ENCODE measurements around the gene PTGS2.
"Not testable (repeated sequence)": the region's sequence is repeated elsewhere in the genome, so short reads cannot be mapped to it uniquely, and the experiment has no call there.

PTGS2 gene

DNA sequence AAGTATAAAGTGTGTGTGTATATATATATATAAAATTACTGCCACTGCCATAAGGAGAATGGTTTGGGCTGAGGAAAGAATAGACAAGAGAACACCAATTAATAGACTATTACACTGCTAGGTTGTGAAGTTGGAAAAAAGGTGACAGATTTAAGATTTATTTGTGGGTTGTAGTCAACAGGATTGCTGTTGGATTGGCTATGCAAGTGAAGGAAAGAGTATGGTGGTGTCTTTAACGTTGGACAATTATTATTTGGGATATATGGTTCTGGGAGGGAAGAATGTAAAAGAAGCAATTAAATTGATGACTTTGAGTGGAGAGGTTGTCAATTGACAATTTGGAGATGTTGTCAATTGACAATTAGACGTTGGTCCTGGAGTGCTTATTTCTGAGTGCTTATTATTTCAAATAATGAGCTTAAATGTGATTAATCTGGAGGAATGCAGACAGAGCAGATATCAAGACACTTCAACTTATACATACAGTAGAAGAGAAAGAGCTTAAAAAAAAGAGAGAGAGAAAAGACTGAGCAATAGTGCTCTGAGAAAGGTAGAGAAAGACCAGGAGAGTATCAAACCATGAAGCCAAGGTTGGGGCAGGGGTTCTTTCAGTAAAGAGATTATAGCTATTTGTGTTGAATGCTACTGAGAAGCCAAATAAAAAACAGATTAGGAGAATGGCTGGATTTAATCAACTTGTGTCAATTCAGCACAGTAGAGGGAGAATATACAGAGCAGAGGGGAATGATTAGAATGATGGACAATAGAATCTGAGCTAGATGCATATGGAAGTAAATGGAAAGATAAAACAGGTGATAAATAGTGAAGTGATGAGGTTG is 9.7 kb downstream of the PTGS2 start:
- no peak for DNase-seq (ENCODE audit: low read depth in 2 of 2, low spot score in 1 of 2)

DNA sequence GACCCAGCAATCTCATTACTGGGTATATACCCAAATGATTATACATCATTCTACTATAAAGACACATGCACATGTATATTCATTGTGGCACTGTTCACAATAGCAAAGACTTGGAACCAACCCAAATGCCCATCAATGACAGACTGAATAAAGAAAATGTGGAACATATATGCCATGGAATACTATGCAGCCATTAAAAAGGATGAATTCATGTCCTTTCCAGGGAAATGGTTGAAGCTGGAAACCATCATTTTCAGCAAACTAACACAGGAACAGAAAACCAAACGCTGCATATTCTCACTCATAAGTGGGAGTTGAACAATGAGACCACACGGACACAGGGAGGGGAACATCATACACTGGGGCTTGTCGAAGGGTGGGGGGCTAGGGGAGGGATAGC is 10.4 kb downstream of the PTGS2 start:
- DNase-seq (ENCODE audit: low read depth in 2 of 2, low spot score in 1 of 2): not testable (repeated sequence)

DNA sequence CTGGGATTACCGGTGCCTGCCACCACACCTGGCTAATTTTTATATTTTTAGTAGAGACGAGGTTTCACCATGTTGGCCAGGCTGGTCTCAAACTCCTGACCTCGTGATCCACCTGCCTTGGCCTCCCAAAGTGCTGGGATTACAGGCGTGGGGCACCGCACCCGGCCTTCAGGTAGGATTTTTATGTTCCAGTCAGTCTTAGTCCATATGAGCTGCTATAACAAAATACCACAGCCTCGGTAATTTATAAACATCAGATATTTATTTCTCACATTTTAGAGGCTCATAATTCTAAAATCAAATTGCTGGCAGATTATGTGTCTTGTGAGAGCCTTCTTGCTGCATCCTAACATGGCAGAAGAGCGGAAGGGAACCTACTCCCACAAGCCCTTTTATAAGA is 16.0 kb downstream of the PTGS2 start:
- not testable (repeated sequence) for DNase-seq (ENCODE audit: low read depth in 2 of 2, low spot score in 1 of 2)

DNA sequence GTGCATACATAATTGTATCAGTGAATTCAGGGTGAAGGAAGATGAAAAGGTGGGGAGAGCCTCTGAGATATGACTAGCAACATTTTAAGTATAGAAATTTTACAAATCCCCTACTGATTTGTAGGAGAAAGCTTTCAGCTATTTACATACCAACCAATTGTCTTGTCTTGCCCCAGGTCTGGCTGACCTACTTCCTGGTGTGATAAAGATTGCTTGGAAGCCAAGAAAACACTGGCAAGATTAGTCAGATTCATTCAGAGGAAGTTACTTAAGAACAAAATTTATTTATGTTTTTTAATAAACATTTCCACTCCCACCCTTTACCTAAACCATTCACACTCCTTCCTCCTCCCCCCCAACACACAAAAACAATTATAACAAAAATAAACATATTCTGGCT is 17.5 kb downstream of the PTGS2 start:
- DNase-seq (ENCODE audit: low read depth in 2 of 2, low spot score in 1 of 2): no peak

DNA sequence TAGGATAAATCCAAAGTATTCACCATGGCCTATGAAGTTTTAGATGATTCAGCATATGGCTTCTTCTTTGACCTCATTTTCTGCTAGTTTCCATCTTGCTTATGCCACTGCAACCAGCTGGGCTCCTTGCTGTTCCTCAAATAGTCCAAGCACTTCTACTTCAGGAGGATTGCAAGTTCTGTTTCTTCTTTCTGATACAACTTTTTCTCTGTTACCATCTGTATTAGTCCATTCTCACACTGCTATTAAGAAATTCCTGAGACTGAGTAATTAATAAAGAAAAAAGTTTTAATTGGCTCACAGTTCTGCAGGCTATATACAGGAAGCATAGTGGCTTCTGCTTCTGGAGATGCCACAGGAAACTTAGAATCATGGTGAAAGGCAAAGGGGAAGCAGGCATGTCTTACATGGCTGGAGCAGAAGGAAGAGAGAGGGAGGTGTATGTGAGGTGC is 20.3 kb downstream of the PTGS2 start:
- DNase-seq (ENCODE audit: low read depth in 2 of 2, low spot score in 1 of 2): no peak

DNA sequence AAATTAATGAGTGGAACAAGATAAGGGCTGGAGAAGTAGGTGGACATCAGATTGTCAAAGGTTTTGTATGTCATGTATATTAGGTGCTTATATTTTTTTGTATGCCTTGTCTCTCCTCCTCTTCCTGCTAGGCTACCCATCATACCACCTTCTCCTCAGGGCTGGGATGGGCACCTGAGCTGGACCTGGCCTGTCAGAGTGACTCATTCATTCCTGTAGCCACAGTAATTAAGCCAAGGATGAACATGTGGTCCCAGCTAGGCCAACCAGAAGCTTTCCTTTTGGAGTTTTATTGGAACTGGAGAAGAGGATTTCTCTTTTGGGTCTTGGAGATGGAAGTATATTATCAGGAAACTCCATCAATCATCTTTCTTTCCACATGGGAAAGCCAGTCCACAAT is 21.2 kb downstream of the PTGS2 start:
- no peak for DNase-seq (ENCODE audit: low read depth in 2 of 2, low spot score in 1 of 2)

DNA sequence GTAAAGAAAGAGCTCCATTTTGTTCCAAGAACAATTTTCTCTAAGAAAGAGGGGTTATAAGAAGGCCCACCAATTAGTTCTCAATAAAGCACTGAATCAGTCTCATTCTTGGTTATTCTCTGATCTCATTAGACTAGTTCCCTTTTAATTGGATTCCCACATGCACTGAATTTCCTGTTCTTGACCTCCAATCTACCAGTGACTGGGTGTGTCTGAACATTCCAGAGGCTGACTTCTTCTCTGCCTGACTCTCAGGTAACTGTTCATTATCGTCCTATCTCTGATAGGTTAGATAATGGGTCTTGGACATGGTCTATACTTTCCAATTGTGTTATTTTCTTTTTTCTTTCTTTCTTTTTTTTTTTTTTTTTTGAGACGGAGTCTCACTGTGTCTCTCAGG is 22.7 kb downstream of the PTGS2 start:
- no peak for DNase-seq (ENCODE audit: low read depth in 2 of 2, low spot score in 1 of 2)

DNA sequence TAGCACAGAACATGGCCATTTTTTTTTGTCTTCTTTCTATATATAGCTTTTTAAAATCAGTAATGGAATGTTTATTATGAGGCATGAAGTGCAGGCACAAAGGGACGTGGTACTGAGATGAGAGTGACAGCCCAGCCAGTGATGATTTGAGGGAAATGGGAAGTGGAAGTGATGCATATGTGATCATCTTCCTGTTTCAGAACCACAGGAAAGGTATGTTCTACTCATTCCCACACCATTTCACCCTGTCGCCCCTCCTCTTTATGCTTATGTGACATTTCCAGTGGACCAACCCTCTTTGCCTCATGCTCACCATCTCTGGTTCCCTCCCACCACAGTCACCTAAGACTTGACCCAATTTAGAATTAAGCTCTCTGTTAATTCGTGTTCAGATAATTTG is 24.3 kb downstream of the PTGS2 start:
- DNase-seq (ENCODE audit: low read depth in 2 of 2, low spot score in 1 of 2): no peak

DNA sequence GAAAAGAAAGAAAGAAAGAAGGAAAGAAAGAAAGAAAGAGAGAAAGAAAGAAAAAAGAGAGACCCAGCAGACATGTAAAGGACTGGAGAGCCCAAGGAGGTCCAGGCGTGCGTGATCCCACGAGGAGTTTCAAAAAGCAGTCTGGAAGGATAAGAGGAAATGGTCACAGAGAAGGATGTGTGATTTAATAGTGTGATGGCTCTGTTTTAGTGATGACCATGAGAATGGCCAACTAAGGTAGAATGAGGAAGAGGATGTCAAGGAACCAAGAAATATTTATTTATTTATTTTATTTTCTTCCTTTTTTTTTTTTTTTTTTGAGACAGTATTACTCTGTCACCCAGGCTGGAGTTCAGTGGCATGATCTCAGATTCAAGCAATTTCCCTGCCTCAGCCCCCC is 25.5 kb downstream of the PTGS2 start:
- DNase-seq (ENCODE audit: low read depth in 2 of 2, low spot score in 1 of 2): no peak

DNA sequence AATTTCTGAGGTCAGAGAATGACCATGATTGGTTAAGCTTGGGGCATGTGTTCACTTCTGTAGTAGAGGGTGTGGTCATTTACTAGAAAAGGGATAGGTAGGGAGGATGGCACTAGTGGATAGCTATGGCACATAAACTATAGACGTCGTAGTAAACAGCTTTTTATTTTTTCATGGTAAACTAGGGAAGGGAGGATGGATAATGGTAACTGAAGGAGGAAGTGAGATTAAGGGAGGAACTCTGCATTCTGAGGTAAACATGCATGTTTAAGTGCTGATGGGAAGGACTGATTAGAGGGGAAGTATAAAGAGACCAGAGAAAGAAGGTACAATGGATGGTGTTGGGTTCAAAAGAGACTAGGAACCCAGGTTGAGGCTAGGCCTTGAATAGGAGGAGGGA is 26.9 kb downstream of the PTGS2 start:
- no peak for DNase-seq (ENCODE audit: low read depth in 2 of 2, low spot score in 1 of 2)

DNA sequence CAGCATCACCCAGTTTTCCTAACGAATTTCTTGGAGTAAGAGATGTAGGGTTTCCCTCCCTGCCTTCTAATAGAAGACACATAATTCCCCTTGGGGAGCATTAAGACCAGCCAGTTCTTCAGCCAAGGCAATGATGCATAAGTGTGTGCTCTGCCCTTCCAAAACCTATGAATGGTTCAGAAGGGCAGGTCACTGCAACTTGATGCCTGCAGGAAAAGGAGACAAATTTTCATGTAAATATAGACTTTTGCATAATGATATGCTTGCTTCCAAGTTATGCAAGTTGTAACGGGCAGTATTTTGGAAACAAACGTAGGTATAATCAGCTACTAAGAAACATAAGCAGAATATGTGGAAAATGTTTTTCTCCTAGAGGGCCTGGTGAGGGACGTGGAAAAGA is 31.6 kb downstream of the PTGS2 start:
- DNase-seq (ENCODE audit: low read depth in 2 of 2, low spot score in 1 of 2): no peak

DNA sequence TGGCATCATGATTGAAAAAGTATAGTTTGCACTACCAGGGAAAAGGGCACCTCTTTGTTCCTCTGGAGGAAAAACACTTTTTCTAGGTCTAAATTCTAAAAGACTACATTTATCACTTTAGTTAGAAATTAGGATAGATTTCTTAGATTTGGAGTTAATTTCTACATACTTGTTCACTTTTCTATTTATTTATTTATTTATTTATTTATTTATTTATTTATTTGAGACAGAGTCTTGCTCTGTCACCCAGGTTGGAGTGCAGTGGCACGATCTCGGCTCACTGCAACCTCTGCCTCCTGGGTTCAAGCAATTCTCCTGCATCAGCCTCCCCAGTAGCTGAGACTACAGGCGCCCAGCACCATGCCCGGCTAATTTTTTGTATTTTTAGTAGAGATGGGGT is 32.2 kb downstream of the PTGS2 start:
- not testable (repeated sequence) for DNase-seq (ENCODE audit: low read depth in 2 of 2, low spot score in 1 of 2)

DNA sequence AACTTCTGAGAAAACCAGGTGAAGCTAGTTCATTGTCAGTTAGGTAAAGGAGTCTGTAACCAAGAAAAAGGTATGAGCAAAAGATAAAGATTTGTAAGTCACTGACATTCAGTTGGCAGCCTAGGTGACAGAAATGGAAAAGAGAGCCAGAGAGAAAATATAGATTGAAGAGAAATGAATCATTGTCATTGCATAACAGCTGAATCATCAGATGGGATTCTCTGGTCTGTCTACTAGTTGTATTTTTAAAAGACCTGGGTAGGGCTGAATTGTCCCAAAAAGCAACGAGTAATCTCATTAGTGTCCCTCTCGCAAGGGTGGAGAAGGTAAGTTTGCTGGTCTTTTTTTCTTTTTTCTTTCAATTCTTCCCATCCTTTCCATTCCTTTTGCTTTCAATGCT is 36.6 kb downstream of the PTGS2 start:
- DNase-seq (ENCODE audit: low read depth in 2 of 2, low spot score in 1 of 2): no peak

DNA sequence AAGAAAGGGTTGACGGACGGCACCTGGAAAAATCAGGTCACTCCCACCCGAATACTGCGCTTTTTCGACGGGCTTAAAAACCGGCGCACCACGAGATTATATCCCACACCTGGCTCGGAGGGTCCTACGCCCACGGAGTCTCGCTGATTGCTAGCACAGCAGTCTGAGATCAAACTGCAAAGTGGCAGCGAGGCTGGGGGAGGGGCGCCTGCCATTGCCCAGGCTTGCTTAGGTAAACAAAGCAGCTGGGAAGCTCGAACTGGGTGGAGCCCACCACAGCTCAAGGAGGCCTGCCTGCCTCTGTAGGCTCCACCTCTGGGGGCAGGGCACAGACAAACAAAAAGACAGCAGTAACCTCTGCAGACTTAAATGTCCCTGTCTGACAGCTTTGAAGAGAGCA is 42.7 kb downstream of the PTGS2 start:
- DNase-seq (ENCODE audit: low read depth in 2 of 2, low spot score in 1 of 2): not testable (repeated sequence)

DNA sequence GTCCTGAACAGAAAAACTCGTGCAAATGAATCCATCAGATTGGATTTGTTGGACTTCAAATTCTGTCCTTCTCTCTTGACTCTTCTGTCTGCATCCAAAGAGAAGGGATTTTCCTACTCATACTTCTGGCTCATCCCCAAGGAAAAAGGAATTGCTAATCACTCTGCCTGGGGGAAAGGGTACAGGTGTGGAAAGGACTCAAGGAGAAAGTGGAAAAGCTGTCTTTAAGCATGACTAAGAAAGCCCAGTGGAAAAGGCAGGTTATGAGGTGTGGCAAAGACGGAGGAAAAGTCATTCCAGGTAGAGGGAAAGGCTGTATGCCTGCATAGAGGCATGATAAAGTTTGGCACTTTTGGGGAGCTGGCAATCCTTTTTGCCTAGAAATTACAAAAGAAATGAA is 43.4 kb downstream of the PTGS2 start:
- DNase-seq (ENCODE audit: low read depth in 2 of 2, low spot score in 1 of 2): no peak

DNA sequence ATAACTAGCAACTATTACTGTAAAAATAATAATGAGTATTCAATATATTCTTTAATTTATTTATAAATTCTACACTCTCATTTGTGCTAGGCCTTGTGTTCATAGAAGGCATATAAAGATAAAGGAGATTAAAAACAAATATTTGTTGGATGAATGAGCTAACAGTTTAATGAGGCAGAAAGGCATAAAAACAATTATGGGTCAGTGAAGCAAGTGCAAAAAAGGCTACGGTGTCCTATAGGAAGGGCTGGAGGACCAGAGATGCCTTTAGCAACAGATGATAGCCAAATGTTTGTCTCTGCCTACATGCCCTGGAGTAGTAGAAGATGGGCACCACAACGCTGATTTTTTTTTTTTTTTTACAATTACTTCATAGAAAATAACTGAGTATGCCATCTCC is 45.7 kb downstream of the PTGS2 start:
- no peak for DNase-seq (ENCODE audit: low read depth in 2 of 2, low spot score in 1 of 2)

DNA sequence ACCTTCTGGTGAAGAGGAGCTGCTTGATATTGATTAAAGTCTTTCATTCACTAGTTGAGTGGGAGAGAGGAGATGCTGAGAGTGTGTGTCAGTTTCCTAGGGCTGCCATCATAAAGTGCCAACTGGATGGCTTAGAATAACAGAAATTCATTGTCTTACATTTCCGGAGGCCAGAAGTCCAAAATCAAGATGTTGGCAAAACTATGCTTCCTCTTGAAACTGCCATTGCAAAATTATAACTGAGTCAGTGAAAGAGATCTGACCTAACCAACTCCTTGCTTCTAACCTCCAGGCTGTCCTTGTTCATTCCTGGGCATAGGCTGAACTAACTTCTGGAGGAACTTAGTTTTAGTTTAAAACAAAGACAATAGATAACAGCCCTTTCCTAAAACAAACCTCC is 47.1 kb downstream of the PTGS2 start:
- no peak for DNase-seq (ENCODE audit: low read depth in 2 of 2, low spot score in 1 of 2)

DNA sequence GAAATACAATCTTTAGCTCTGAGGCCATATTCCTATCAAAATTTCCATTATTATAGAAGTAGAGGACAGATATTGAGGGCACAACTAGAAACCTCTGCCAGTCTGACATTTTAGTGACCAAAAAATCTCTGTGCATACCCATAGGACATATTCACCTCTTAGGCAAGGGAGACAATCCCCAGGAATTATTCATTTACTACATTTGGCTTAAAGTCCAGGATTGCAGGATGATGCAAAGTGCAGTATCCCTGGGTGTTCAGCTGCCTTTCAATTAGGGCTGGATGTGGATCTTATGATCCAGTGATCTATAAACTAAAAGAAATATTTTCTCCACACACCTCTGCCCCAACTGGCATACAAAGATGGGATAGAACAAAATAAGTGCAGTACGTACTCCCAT is 50.9 kb downstream of the PTGS2 start:
- DNase-seq (ENCODE audit: low read depth in 2 of 2, low spot score in 1 of 2): no peak

DNA sequence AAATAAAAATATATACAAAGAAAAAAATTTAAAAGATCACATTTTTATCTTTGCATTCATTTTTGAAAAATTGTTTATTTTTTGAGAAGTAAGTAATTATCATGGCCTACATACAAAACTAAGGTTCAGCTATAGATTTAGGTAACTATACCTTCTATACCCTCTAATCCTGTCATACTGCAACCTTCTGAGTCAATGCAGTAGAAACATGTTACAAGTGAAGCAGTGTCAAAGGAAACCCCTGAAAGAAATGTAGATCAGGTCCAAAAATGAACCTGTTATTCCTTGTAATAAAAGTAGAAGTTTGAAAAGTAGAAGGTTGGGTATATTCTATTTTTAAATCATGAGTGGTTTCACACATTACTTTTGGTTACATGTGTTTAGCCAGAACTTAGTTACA is 51.3 kb downstream of the PTGS2 start:
- DNase-seq (ENCODE audit: low read depth in 2 of 2, low spot score in 1 of 2): no peak

DNA sequence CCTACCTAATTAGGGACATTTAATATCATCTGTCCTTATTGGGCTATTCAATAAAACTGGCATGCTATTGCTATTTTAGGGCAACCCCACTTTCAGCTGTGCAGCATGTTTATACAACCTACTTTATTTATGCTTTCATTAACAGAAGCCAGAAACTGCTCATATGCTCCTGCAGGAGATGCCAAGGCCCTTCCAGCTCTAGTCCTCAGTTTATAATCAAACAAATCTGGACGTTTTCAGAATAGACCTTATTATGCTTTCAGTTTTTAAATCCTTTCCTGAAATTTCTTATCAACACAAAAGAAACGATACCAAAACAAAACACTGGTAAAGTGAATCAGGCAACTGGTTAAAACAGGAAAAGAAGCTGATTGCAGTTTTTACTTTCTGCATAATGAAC is 53.2 kb downstream of the PTGS2 start:
- no peak for DNase-seq (ENCODE audit: low read depth in 2 of 2, low spot score in 1 of 2)

DNA sequence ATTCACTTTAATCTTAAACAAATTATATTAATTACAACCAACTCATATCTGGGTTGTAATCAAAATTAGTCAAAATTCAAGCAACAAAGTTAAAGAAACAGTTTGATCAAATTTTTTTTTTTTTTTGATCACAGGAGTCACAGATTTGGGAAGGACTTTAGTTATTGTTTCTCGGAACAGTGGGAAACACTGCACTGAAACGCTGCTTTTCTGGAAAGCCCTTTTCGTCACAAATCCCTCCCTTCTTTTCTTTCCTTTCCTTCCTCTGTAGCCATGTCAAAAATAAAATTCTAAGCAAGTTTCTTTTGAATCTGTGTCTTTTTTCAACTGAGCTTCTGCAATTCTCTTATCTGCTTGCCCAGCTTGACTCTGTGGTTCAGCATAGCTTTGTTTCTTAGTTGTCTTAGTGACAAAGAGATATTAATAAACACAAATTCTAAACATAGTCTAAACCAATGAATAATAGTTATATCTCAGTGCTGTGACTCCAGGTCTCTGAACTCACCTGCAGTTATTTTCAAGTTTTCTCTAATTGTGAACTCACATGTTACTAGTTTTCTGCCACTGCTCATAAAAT is 53.8 kb downstream of the PTGS2 start:
- DNase-seq (ENCODE audit: low read depth in 2 of 2, low spot score in 1 of 2): no peak

DNA sequence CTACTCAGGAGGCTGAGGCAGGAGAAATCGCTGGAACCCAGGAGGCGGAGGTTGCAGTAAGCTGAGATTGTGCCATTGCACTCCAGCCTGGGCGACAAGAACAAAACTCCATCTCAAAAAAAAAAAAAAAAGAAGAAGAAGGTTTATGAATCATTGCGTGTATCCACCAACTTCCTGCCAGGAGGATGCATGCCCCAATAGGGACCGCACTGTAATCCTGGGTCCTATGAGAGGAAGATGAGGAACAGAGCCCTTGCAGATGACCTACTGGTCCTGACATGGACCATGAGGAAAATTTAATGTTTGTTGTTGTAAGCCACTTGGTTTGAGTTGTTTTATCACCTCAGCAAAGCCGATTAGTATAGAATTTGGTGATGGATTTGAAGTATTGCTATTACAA is 56.7 kb downstream of the PTGS2 start:
- no peak for DNase-seq (ENCODE audit: low read depth in 2 of 2, low spot score in 1 of 2)

All from stimulated activated CD8-positive, alpha-beta memory T cell treated with anti-CD3 and anti-CD28 coated beads, Interleukin-4, amount 100 ng/mL, for 4 hours (primary cell).